Suppressor macrophage treated with lipopolysaccharide for 1 hour (primary cell): ENCODE results near the gene BRF1.

Source experiments
- DNase-seq, 3 donors: peaks; one replicate each; pipeline ENCODE4 v3.0.0-alpha.2; 2020 to 2022

The BRF1 gene

DNA sequence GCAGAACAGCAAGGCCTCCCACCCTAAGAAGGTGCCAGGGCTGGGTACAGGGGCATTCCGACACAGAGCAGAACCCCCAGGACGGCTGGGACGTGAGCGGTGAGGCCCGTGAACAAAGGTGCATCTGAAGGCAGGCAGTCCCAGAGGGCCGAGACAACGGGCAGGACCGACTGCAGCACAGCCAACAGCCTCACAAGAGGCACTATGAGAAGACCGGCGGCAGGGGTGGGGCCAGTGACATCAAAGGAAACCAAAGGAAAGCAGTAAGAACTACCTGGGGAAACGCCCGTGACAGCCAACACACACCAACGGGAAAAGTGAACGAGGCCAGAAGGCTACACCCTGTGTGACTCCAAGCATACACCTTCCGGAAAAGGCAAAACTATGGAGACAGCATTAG, 43.3 kb downstream of the BRF1 start:
- DNase-seq: no peak

DNA sequence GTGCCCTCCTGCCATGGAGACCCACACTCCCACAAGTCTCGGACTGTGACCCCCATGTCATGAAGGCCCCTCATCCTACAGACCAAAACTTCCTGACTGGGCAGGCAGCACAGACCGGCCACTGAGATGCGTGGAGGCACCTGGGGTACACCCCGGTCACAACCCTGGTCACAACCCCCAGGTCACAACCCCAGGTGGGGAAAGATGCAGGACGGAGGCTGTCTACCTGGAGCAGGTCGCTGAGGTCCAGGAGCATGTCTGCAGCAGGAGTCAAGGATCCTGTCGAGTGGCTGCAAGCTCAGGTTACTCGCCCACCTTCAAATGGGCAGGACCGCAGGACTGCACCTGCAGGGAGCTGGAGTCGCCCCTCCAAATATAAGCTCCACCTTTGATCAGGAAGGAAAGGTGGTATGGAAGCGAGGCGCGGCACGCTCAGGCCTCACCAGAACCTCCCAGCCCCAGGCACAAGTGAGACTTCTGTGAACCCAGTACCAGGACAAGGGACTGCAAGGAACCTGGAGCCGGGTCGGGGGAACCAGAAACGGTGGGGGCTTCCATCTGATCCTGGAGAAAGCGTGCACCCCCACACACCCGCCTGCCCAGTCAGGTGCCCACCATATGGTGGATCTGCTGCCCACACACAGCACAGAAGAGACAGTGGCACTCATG, 44.4 kb downstream of the BRF1 start:
- no peak for DNase-seq

DNA sequence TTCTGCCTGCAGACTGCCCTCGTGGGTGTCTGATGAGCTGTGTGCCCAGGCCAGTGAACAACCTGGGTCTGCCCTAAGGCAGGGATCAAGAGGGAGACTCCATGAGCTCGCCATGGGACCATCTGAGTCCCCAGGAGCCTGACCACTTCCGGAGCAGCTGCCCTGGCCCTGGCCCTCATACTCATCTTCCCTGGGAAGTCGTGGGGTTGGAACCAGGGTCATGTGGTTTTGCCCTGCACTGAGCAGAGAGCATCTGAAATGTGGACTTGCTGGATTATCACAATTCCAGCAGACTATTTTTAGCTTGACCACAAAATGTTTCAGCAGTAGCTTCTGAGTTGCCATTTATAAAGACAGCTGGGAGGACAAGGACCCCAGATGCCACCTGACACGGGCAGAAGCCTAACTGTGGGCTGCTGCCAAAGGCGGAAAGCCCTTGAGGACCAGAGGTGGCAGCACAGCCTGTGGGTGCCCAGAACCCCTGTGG, 45.7 kb downstream of the BRF1 start:
- DNase-seq: peak in 2 of 3 donors; percentile 3 to 11

DNA sequence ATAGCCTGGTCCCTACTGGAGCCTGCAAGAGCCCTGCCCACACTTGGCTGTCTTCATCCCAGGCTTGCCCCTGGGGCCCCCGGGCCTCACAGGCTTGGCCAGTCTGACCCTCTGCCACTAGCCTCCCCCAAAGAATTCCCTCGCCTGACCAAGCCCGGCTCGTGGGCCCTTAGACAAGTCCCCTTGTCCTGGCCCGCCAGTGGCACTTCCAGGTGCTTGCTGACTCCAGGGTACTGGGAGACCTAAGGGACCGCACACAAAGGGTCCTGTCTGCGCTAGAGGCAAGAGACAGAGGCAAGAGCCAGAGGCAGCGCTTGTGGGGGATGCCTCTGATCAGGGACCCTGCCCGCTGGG, 47.5 kb downstream of the BRF1 start:
- no peak for DNase-seq

DNA sequence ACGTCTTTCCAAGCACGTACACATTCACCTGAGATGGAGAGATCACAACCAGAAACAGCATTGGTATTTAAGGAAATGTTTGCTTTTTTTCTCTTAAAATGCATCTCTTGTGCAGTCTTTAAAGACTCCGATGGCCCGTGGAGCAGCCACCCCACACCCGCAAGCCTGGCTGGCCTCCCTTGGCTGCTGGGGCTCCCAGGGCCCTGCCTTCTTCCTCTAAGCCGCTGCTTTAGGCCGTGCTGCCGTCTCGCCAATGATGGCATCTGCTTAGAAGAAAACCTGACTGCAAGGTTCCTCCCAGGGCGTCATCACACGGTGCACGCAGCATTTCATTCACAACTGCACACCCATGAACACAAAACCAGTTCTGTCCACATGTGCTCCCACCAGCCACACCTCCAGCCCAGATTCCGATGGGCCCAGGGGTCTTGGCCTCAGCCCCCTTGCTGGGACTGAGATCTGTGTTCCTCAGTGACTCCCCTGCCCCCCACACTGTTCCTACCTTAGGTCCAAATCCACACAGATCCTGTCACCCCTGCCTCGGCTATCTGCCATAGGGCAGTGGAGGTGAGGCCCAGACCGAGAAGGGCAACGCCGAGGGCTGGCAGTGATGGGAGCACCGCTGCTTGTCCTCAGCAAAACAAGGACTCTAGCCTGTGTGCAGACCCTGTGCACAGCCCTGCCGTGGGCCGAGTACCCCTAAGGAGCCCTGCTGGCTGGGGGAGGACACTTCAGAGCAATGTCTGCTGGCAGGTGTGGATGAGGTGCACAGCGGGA, 48.1 kb downstream of the BRF1 start:
- no peak for DNase-seq

DNA sequence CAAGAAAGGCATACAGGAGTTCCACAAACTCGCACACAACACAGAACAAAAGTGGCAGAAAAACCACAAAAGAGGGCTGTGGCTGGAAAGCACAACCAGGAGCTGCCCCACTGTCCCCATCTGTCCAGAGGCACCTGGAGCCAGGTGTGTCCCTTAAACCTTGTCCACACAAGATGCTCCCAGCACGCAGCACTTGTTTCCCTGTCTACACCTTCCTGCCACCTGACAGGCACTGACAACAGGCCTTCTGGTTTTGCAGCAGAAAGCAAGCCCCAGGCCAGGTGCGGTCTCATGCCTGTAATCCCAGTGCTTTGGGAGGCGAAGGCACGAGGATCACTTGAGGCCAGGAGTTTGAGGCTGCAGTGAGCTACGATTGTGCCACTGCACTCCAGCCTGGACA, 48.9 kb downstream of the BRF1 start:
- no peak for DNase-seq

DNA sequence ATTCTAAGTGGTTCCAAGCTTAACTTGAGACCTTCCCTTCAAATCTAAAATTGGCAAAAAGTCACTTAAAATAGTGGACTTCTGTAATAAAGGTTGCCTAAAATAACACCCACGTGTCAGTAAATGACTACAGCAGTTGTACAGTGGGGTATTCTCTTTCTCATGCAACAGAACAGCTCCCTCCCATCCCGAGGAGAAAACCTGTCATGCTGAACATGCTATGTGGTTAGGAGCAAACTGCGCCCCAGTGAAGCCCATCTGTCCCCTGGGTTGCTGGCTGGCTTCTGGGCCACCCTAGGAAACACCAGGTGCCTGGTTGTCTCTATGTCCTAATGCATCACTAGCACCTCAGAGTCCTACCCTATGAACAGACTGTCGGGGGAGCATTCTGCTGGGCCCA, 49.8 kb downstream of the BRF1 start:
- DNase-seq: no peak

DNA sequence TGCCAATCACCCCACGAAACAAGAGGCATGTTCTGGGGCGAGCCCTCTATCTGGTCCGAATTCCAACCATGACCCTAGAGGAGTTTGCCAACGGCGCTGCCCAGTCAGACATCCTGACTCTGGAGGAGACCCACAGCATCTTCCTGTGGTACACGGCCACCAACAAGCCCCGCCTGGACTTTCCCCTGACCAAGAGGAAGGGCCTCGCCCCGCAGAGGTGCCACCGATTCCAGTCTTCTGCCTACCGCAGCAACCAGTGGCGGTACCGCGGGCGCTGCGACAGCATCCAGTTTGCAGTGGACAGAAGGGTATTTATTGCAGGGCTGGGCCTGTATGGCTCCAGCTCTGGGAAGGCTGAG, 50.8 kb downstream of the BRF1 start:
- DNase-seq: no peak

DNA sequence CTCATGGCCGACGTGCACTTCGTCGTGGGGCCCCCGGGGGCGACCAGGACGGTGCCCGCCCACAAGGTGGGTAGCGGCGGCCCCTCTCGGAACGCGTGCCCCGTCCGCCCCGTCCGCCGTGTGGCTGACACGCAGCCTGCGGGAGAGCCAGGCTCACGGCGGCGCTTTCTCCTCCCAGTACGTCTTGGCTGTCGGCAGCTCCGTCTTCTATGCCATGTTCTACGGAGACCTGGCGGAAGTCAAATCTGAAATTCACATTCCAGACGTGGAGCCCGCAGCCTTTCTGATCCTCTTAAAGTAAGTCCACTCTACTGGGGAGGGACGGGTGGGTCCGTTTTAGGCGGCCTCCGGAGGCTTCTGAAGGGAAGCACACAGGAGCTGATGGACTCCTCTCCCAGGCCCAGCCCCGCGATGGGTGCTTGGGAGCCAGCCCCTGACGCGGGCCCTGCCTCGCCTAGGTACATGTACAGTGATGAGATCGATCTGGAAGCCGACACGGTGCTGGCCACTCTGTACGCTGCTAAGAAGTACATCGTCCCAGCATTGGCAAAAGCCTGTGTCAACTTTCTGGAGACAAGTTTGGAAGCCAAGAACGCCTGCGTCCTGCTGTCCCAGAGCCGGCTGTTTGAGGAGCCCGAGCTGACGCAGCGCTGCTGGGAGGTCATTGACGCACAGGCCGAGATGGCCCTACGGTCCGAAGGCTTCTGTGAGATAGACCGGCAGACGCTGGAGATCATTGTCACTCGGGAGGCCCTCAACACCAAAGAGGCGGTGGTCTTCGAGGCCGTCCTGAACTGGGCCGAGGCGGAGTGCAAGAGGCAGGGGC, 51.4 kb downstream of the BRF1 start:
- DNase-seq: no peak

DNA sequence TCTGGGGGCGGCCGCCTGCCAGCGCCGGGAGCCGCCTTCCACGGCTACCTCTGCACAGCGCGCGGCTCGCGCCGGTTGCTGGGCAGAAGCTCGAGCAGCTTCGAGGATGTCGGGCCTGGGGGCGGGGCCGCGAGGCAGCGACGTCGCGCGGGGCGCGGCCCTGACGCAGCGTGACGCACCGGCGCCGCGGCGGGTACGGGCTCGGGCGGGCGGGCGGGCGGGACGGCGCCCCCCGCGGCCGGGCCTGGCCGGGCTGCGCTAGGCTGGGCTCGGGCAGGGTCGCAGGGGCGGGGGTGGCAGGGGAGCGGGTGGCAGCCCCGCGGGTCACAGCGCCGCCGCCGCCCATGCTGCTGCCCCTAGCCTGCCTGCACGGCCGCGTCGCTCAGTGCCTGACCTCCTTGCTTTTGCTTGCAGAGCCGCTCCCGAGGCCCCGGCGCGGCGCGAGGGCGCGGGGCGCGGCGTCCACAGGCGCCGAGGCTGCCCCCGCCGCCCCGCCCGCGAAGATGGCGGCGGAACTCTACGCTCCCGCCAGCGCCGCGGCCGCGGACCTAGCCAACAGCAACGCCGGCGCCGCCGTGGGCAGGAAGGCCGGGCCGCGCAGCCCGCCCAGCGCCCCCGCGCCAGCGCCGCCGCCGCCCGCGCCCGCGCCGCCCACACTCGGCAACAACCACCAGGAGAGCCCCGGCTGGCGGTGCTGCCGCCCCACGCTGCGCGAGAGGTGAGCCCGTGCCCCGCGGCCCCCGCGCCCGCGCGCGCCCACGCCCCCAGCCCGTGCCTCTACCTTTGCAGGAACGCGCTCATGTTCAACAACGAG, 52.2 kb downstream of the BRF1 start, which contains the start of gene BTBD6:
Gene BTBD6, plus strand, starts transcription at position 166 of the 814 bp plus-strand sequence. Its CDS starts 179 bp downstream, at position 345.
- DNase-seq: peak; percentile 86 to 97 (median 95)

DNA sequence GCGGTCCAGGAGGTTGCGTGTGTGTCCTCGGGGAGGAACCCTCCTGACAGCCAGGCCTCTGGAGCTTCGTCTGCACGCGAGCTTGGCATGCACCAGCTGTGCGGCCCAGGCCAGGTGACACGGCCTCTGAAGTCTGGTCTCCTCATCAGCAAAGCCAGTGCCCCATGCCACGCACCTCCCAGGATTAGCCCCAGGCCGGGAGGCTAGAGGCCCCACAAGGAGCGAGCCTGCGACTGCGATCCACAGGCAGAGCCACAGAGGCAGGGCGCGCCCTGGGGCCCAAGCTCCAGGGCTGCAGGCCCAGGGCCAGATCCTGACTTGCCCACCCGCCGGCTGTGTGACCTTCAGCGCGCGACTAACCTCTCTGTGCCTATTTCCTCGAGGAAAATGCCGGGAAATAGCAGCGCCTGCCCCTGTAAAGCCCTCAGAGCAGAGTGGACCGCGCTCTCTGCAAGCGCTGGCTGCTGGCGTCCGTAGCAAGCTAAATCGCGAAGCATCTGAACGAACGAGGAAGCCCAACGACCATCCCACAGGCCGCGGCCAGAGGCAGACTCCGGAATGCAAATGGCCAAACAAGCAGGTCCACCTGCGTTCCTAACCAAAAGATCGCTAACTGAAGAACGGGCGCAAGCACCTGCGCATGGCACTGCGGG, 53.0 kb downstream of the BRF1 start:
- DNase-seq: no peak

DNA sequence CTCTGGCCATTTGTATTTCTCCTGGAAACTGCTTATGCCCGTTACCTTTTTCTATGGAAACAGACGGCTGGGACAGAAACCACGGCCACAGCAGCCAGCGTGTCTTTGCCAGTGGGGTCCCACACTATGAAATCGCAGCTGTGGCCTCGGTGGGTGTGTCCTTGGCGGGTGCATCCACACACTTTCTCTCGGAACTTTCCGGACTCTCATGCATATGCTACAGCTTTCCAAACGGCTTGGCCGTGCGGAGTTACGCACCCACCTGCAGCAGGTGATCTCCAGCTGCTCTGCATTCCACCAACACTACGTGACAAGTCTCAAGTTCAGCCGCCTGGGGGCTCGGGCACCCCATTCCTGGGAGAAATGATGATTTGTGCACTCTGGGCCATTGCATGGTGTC, 53.8 kb downstream of the BRF1 start:
- DNase-seq: no peak

DNA sequence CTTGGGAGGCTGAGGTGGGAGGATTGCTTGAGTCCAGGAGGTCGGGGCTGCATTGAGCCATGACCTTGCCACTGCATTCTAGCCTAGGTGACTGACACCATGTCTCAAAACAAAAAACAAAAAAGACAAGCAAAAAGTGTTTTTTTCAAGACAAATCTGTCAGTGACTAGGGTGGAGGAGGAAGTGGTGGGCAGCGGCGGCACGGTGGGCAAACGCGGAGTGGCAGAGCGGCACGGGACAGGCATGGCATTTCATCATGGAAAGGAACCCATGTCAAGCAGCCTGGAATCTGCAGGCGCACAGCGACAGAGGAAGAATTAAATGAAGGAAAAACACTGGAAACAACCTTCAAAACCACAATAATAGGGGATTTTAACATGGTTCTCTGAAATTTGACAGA, 56.5 kb downstream of the BRF1 start:
- DNase-seq: no peak

DNA sequence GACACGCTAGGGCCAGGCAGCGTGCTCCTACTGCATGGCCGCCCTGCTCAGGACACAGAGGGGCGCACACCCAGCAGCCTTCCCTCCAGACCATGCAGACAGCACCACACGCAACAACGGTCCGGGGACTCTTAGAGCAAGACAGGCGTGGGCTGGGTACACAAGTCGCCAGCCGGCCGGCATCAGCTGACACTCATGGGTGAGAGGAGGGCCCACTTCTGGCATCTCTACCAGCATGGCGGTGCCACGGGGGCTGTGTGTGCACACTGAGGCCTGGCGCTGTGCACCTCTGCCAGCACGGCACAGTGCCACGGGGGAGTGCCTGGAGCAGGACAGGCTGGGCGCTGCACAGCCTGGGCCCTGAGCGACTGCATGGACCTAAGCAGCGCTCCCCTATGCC, 59.2 kb downstream of the BRF1 start:
- DNase-seq: no peak

DNA sequence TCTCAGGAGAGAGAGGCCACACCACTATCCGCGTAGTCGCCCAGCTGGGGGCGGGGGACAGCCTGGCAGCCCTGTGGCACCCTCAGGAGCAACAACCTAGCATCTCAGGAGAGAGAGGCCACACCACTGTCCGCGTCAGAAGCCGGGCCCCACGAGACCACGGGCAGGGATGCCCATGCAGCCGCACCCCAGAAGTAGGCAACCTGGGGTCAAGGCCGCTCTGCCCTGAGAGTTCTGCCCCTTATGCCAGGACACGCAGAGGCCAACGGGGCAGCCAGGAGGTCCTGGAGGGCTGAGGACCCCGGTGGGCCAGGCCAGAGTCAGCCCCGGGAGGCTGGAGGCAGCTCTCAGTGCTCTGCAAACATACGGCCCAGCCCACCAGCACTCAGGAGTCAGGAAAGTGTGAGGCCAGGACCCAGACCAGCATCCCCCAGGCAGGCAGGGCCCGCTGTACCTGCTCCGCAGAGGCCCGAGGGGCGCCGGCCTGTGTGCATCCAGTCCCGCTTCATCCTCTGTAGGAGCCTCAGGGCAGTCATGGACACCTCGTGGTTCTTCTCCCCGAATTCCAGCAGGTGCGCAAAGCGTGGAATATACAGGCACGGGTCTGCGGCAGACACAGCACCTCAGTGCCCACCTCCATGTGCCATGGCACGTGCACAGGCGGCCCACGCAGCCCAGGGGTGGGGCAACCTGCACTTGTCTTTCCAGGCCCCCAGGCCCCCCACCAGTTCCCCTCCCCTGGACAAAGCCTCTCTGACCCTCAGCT, 59.8 kb downstream of the BRF1 start:
- no peak for DNase-seq

DNA sequence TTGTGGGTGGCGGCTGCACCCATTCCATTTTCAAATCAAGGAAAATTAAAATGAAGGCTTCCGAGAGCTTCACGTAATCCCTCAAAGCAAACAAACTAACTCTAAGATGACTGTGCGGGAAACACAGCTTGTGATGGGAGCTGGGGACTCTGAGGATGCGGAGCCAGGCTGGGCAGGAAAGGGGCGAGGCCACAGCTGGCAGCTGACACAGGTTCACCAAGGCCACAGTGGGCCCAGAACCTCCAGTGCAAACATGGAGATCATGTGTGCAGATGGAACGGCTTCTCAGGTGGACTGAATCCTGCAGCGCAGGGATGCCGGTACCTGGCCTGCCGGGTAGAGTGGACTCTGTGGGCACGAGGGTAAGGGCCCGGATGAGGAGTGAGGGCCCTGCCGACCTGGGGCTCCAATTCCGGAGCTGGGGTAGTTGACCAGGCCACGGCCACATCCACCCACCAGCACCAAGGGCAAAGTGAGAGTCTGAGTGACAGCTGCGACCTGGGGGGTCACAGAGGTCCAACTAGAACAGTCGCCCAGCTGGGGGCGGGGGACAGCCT, 71.6 kb downstream of the BRF1 start:
- no peak for DNase-seq

DNA sequence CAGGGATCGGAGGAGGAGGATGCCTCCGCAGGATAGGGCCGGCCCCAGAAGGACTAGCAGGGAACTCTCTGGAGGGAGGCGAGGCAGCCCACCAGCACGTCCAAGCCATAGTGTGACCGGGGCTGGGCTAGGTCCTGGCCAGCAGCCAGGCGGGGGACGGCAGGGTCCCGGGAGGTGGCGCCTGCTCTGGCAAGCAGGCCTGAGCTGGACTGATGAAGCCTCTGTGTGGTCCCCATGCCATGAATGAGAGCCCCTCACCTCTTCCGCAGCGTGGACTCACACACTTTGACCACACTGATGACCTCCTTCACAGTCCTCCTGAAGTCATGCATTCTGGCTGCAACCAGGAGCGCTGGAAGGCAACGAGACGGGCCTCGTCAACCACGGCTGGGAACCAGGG, 72.2 kb downstream of the BRF1 start:
- no peak for DNase-seq

DNA sequence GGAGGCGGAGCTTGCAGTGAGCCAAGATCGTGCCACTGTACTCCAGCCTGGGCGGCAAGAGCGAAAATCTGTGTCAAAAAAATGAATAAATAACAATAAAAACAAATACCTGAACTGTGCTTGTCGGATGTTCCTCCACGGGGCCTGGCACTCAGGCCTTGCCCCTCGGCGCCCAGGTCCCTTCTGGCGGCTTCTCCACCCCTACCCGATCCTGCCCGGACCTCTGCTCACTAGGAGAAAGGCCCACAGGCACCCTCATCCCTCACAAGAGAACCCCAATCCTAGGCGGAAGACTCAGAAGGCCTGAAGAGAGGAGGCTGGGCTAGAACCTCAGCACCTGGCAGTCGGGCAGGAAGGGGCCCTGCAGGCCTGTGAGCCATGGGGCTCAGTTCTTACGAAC, 73.5 kb downstream of the BRF1 start:
- no peak for DNase-seq

DNA sequence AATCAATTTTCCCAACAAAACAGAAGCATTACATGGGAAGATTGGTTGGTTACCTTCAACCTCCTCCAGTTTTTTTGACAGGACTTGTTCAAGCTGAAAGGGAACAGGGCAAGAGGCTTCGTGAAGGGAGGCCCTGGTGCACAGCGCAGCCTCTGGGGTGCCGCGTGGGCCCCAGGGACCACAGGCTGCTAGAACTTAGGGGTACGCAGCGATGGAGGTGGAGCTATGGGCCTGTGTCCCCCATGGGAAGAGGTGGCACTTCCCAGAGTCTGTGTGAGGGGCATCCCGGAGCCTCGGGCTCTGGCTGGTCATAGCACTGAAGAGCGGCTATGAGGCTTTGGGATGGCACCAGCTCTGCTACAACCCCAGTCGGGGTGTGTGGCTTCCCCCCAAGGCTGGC, 74.6 kb downstream of the BRF1 start:
- DNase-seq: no peak

DNA sequence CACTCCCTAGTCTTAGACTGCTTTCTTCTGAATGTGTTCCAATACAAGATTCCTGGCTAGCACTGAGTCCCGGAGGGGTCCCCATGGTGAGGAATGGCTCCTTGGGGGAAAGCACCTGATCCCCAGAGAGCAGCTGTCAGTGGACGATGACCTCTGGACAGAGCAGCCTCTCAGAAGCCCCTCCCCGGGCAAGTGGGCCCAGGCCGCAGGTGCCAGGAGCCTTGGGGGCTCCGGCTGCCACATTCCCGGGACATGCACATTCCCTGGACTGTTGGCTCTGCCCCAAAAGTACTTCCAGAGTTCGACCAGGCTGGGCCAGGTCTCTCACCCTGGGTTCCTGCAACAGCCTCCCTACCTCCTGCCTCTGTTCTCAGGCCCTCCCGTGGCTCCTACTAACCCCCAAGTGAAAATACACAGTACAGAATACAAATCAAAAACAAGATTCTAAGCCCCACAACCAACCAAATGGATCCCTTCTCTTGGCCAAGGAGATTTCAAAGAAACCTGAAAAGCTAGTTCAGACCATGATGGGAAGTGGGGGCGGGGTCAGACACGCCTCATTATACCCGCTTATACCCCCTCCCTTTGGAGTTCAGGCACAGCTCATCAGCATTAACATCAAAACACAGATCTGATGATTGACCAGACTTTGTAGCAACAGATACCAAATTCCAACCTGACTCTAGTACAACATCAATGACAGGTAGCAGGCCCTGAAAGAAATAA, 75.8 kb downstream of the BRF1 start:
- no peak for DNase-seq
